GM12878 (cell line): ENCODE measurements around the gene SLC35E4.

ENCODE experiments used
- CTCF ChIP-seq, 3 experiments: IDR thresholded peaks in 2 of 3; conservative IDR thresholded peaks in 1 of 3; 2 replicates each; pipeline ENCODE4 v1.5.1; 2011; ENCODE audit warnings: low read depth in 3 of 3, low read length in 3 of 3, mild to moderate bottlenecking in 3 of 3, control low read depth in 2 of 3, moderate library complexity in 2 of 3, inconsistent platforms in 1 of 3, mixed read lengths in 1 of 3; ENCODE audit not compliant: control insufficient read depth in 2 of 3, insufficient read depth in 1 of 3; ENCODE audit errors: extremely low read depth in 1 of 3
- ESRRA ChIP-seq: IDR thresholded peaks from 2 replicates; pipeline ENCODE4 v1.6.1; 2012; ENCODE audit warnings: mild to moderate bottlenecking, low read length, improper control_type of control experiment
- FOXM1 ChIP-seq: IDR thresholded peaks from 2 replicates; pipeline ENCODE4 v1.6.1; 2012; ENCODE audit warnings: low read depth, mild to moderate bottlenecking, inconsistent platforms, low read length, moderate library complexity
- GABPA ChIP-seq: IDR thresholded peaks from 2 replicates; pipeline ENCODE4 v1.6.1; 2014; ENCODE audit warnings: antibody characterized with exemption, low read depth, mild to moderate bottlenecking, inconsistent platforms
- MAX ChIP-seq: IDR thresholded peaks from 2 replicates; pipeline ENCODE4 v1.6.1; 2012; ENCODE audit warnings: low read depth, low read length, improper control_type of control experiment
- POLR2AphosphoS5 ChIP-seq: IDR thresholded peaks from 2 replicates; pipeline ENCODE4 v1.6.1; 2011; ENCODE audit warnings: mild to moderate bottlenecking, low read length, inconsistent platforms
- RAD21 ChIP-seq: IDR thresholded peaks from 2 replicates; pipeline ENCODE4 v1.6.1; 2011; ENCODE audit warnings: mild to moderate bottlenecking, low read depth, low read length, moderate library complexity; ENCODE audit not compliant: insufficient read depth
- RAD51 ChIP-seq: fragments of 450-650 bp; IDR thresholded peaks from 2 replicates; pipeline ENCODE4 v1.6.1; 2016; ENCODE audit warnings: moderate library complexity, mild to moderate bottlenecking, inconsistent platforms
- REST ChIP-seq: IDR thresholded peaks from 2 replicates; pipeline ENCODE4 v1.6.1; 2012; ENCODE audit warnings: mild to moderate bottlenecking, low read depth, low read length
- TAF1 ChIP-seq: IDR thresholded peaks from 2 replicates; pipeline ENCODE4 v1.6.1; 2011; ENCODE audit warnings: mild to moderate bottlenecking, low read depth, low read length, borderline replicate concordance

DNA sequence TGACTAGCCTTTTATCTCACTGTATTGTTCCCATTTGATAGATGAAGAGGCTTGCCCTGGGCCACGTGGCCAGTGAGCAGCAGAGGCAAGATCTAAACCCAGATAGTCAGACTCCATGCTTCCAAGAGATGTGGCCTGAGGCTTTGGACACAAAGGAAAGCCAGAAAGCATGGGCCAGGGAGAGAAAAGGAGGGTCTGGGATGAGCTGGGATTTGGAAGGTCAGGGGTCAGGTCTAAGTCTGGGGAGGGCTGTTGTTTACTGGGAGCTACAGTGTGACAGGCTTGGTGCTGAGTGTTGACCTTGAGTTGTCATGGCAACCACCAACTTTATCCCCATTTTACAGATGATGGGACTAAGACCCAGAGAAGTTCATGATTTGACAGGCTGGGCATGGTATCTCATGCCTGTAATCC is 2.1 kb downstream of the SLC35E4 start:
- TF ChIP-seq MAX, result no peak
- TF ChIP-seq RAD21, result no peak
- no peak for TF ChIP-seq GABPA
- peak; percentile 24; the same call in 1 of the 2 replicates for TF ChIP-seq RAD51
- TF ChIP-seq REST, result no peak
- TF ChIP-seq TAF1, result no peak
- no peak for TF ChIP-seq FOXM1
- TF ChIP-seq CTCF (IDR thresholded peaks at IDR 0.05 in 2 of 3, conservative IDR thresholded peaks at IDR 0.05 in 1 of 3; ENCODE audit: control insufficient read depth in 2 of 3, extremely low read depth in 1 of 3, insufficient read depth in 1 of 3, low read depth in 3 of 3, low read length in 3 of 3), result no peak
- no peak for TF ChIP-seq POLR2AphosphoS5
- no peak for TF ChIP-seq ESRRA
